D721Med (cell line): ENCODE measurements around the gene NPAS2.

Source experiments
- DNase-seq: peaks from one replicate; pipeline ENCODE4 v3.0.0; 2011; ENCODE audit warnings: low spot score; ENCODE audit not compliant: insufficient read length
- FAIRE-seq: peaks from 2 replicates; lab custom pipeline; 2011; peaks lifted over from hg19 to GRCh38; lab: Jason Lieb, UNC
- TF ChIP-seq, protein P1 (sequence below): IDR thresholded peaks from 2 replicates; pipeline ENCODE4 v1.5.1; 2012; ENCODE audit warnings: mild to moderate bottlenecking, control low read depth; ENCODE audit not compliant: insufficient read depth; ENCODE audit errors: missing control alignments

The NPAS2 gene

DNA sequence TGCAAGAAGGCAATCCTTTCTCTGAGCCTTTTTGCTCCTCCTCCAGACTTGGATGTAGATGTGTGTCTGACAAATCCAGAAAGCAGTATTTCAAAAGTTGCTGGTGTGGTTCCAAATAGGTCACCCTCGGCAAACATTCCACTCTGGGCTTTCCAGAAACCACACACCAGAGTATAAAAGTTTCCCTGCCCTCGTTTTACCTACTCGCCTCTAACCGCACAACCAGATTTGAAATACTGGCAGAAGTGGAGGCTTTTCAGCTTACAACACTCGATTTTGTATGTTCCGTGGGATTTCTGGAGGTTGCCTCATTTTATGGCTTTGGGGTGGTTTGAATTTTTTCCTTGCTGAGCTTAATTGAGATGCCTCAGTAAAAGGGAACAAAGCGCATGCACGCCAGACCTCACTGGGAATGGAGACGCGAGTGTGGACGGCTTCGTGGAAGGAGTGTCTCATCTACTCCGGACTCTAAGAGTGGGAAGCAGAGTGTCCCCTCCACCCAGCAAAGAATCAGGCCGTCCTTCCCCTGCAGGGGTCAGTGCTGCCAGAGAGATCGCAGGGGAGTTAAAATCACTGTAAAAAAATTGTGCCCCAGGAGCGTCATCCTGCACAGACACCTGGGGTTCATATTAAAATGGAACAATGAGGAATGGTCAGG, 138.2 kb downstream of the NPAS2 start:
- FAIRE-seq: no peak
- no peak for DNase-seq
- TF ChIP-seq, protein P1, sequence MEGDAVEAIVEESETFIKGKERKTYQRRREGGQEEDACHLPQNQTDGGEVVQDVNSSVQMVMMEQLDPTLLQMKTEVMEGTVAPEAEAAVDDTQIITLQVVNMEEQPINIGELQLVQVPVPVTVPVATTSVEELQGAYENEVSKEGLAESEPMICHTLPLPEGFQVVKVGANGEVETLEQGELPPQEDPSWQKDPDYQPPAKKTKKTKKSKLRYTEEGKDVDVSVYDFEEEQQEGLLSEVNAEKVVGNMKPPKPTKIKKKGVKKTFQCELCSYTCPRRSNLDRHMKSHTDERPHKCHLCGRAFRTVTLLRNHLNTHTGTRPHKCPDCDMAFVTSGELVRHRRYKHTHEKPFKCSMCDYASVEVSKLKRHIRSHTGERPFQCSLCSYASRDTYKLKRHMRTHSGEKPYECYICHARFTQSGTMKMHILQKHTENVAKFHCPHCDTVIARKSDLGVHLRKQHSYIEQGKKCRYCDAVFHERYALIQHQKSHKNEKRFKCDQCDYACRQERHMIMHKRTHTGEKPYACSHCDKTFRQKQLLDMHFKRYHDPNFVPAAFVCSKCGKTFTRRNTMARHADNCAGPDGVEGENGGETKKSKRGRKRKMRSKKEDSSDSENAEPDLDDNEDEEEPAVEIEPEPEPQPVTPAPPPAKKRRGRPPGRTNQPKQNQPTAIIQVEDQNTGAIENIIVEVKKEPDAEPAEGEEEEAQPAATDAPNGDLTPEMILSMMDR: no peak

DNA sequence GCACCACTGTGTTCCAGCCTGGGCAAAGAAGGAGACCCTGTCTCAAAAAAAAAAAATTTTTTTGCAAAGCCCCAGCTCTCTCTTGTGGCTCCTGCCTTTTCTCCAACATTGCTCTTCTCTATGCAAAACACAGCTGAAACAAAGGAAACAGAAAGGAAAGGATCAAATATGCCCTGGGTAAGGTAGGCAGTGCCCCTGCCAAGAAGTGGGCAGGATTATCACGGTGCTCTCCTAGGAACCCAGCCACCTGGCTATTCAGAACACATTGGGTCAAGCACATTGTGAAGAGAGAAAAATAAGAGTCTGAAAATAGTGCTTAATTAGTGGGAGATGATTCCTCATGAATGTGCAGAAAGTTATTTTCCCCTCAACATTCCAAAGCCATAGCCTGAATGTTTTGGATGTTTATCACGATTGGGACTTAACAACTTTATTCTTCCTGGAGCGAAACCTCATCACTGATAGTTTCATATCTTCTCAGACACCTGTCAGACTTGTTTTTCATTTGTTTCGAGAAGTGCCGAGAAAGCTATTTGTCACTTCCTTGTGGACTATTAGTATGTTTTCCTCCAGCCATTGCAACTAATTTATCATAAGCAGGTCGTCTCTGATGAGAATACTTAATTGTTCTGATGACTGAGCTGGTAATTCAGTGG, 139.4 kb downstream of the NPAS2 start:
- TF ChIP-seq, protein P1: no peak
- FAIRE-seq: no peak
- no peak for DNase-seq

DNA sequence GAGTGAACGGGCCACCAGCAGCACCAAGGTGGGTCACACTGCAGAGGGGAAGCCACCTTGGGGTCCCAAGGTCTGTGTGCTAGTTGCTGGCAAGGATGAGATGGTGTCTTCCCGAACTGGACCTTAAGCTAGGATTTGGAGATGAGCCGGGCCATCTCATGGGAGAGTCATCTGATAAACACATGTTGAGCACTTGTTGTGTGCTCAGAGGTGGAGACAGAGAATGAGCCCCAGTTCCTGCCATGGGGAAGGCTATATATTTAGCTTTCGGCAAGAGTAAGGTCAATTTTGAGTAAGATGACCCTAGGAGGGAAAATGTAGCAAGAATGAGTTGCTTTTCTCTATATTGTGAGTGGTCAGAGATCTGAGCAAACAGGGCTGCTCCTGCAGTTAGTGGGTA, 140.7 kb downstream of the NPAS2 start:
- no peak for DNase-seq
- FAIRE-seq: no peak
- TF ChIP-seq, protein P1: no peak

GRCh38 chr2:100962366-100963025, 142.6 kb downstream of the NPAS2 start:
- DNase-seq (no peak), FAIRE-seq (no peak)
- TF ChIP-seq, protein P1: no peak

GRCh38 chr2:100963026-100963375, 143.1 kb downstream of the NPAS2 start:
- FAIRE-seq: no peak
- TF ChIP-seq, protein P1: no peak
- no peak for DNase-seq

DNA sequence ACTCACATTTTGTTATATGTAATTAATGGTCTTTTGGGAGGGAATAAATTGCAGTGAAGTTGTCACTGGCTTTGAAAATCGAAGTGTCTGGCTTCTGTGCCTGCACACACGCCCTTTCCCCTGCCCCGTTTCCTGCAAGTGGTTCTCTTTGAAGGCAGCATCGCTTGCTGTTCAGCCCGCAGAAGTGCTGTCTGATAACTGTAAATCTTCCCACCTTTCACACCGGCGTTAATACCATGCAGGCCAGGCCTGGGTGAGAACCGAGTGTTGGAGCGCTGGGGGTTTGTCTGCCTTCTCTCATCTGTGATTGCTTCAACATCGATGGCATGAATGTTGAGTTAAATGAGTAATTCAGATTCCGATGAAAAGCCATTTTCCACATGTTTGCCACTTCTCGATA, 144.3 kb downstream of the NPAS2 start:
- FAIRE-seq (no peak), DNase-seq (no peak)
- TF ChIP-seq, protein P1: no peak

GRCh38 chr2:100964681-100965169, 144.8 kb downstream of the NPAS2 start:
- DNase-seq: no peak
- TF ChIP-seq, protein P1: no peak
- no peak for FAIRE-seq
